Fibroblast of the aortic adventitia (primary cell): Measurements from ENCODE around the gene DNAJA3. TPM values are rescaled to one million over a fixed set of nuclear protein-coding genes. Genes with fewer than 3 reads are reported as not detected.
A peak's percentile ranks its signal among the peaks of the same experiment; 100 is the strongest.

Experiments used
- DNase-seq: peaks from one replicate; pipeline ENCODE4 v3.0.0-alpha.2; 2010; ENCODE audit warnings: low read depth
- H3K4me3 ChIP-seq: 2 replicates; pipeline ENCODE4 v1.5.1; 2011; ENCODE audit warnings: low read depth, mild to moderate bottlenecking, control low read depth, low read length, moderate library complexity
- total RNA-seq: library from RNA; depleted of rRNA; stranded (reverse); fragments of >200 nt; gene quantifications from 2 replicates; pipeline ENCODE4 v1.2.3, GENCODE V29; 2012; ENCODE audit warnings: low replicate concordance
- TF ChIP-seq, protein P1 (sequence below): IDR thresholded peaks from 2 replicates; pipeline ENCODE4 v1.5.1; 2011; ENCODE audit warnings: mild to moderate bottlenecking, low read length, control low read depth, inconsistent platforms; ENCODE audit not compliant: insufficient read depth

Gene DNAJA3
- total RNA-seq, 1 donor, result 44.0 TPM

DNA sequence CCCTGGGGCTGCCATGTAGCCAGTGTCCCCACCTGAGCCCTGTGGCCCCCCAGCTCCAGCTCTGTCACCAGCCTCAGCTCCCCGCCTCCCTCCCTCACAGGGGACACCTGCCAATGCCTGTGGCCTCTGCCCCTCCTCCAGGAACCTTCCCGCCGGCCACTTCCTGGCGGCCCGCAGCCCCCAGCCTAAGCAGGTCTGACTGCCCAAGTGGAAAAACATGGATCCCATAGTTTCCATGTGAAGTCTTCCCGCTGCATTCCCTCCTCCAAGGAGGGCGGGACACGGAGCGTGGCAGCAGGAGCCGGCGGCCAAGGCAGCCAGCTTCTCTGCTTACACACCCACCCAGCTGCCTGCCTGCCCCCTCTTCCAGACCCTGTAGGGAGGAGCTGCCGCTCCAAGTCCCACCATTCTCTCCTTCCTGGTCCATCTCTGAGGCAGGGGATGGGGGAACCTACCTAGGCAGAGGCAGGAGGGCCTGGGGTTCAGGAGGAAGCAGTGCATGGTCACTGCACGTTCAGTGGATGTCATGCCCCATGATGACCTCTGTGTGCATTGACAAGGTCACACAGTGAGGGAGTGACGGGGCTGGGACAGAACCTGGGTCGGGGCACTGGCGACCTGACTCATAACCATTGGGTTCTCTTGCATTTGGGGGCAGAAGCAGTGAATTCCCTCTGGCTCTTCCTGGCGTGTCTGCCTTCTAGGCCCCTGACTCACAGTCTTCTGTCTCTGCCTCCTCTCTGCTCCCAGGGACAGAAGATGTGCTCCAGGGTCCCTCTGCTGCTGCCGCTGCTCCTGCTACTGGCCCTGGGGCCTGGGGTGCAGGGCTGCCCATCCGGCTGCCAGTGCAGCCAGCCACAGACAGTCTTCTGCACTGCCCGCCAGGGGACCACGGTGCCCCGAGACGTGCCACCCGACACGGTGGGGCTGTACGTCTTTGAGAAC lies 45.3 kb upstream of the DNAJA3 start:
- TF ChIP-seq, protein P1, sequence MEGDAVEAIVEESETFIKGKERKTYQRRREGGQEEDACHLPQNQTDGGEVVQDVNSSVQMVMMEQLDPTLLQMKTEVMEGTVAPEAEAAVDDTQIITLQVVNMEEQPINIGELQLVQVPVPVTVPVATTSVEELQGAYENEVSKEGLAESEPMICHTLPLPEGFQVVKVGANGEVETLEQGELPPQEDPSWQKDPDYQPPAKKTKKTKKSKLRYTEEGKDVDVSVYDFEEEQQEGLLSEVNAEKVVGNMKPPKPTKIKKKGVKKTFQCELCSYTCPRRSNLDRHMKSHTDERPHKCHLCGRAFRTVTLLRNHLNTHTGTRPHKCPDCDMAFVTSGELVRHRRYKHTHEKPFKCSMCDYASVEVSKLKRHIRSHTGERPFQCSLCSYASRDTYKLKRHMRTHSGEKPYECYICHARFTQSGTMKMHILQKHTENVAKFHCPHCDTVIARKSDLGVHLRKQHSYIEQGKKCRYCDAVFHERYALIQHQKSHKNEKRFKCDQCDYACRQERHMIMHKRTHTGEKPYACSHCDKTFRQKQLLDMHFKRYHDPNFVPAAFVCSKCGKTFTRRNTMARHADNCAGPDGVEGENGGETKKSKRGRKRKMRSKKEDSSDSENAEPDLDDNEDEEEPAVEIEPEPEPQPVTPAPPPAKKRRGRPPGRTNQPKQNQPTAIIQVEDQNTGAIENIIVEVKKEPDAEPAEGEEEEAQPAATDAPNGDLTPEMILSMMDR, result no peak
- no peak overlapping the region for H3K4me3 ChIP-seq
- DNase-seq, result peak; percentile 38

DNA sequence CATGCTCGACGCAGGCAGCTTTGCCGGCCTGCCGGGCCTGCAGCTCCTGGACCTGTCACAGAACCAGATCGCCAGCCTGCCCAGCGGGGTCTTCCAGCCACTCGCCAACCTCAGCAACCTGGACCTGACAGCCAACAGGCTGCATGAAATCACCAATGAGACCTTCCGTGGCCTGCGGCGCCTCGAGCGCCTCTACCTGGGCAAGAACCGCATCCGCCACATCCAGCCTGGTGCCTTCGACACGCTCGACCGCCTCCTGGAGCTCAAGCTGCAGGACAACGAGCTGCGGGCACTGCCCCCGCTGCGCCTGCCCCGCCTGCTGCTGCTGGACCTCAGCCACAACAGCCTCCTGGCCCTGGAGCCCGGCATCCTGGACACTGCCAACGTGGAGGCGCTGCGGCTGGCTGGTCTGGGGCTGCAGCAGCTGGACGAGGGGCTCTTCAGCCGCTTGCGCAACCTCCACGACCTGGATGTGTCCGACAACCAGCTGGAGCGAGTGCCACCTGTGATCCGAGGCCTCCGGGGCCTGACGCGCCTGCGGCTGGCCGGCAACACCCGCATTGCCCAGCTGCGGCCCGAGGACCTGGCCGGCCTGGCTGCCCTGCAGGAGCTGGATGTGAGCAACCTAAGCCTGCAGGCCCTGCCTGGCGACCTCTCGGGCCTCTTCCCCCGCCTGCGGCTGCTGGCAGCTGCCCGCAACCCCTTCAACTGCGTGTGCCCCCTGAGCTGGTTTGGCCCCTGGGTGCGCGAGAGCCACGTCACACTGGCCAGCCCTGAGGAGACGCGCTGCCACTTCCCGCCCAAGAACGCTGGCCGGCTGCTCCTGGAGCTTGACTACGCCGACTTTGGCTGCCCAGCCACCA lies 44.4 kb upstream of the DNAJA3 start:
- TF ChIP-seq, protein P1, result no peak
- DNase-seq, result no peak
- H3K4me3 ChIP-seq, result no peak overlapping the region

DNA sequence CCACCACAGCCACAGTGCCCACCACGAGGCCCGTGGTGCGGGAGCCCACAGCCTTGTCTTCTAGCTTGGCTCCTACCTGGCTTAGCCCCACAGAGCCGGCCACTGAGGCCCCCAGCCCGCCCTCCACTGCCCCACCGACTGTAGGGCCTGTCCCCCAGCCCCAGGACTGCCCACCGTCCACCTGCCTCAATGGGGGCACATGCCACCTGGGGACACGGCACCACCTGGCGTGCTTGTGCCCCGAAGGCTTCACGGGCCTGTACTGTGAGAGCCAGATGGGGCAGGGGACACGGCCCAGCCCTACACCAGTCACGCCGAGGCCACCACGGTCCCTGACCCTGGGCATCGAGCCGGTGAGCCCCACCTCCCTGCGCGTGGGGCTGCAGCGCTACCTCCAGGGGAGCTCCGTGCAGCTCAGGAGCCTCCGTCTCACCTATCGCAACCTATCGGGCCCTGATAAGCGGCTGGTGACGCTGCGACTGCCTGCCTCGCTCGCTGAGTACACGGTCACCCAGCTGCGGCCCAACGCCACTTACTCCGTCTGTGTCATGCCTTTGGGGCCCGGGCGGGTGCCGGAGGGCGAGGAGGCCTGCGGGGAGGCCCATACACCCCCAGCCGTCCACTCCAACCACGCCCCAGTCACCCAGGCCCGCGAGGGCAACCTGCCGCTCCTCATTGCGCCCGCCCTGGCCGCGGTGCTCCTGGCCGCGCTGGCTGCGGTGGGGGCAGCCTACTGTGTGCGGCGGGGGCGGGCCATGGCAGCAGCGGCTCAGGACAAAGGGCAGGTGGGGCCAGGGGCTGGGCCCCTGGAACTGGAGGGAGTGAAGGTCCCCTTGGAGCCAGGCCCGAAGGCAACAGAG lies 43.5 kb upstream of the DNAJA3 start:
- DNase-seq, result no peak
- H3K4me3 ChIP-seq, result no peak overlapping the region
- TF ChIP-seq, protein P1, result no peak

DNA sequence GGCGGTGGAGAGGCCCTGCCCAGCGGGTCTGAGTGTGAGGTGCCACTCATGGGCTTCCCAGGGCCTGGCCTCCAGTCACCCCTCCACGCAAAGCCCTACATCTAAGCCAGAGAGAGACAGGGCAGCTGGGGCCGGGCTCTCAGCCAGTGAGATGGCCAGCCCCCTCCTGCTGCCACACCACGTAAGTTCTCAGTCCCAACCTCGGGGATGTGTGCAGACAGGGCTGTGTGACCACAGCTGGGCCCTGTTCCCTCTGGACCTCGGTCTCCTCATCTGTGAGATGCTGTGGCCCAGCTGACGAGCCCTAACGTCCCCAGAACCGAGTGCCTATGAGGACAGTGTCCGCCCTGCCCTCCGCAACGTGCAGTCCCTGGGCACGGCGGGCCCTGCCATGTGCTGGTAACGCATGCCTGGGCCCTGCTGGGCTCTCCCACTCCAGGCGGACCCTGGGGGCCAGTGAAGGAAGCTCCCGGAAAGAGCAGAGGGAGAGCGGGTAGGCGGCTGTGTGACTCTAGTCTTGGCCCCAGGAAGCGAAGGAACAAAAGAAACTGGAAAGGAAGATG lies 42.8 kb upstream of the DNAJA3 start:
- no peak overlapping the region for H3K4me3 ChIP-seq
- TF ChIP-seq, protein P1, result no peak
- DNase-seq, result no peak

DNA sequence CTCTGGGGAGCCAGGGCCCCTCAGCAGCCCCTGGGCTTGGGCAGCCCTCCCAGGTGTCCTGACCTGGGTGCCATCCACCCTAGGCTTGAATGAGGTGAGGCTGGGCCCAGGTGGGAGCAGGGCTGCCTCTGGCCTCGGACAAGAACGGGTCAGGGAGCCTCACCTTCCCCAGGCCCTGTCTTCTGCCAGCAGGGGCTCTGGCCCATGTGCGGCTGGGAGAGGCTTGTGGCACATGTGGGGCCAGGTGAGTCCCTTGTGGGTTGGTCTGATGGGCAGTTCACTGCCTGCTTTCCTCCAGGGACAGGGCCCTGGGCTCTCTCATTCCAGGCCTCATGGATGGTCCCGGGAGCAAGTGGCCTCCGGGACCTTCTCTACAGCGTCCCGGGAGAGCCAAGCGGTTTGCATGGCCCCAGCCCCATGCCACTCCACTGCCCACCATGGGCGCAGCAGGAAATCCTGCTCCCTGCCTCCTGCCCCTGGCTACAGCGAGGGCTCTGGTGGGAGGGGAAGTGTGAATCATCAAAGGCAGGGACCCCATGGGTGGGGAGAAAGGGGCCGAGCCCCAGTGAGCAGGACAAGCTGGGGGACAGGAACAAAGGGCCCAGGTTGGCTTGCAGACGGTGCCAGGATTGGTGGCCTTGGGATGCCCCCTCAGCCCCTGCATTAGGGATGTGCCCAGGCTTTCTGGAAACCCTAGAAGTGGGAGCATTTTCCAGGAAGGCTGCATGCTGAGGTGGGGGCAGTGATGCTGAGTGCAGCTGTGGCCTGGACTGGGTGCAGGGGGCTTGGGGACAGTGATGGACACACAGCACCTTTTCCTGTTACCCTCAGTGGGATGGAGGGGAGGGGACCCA lies 41.9 kb upstream of the DNAJA3 start:
- no peak for DNase-seq
- TF ChIP-seq, protein P1, result no peak

More for the DNA sequence above, 41.9 kb upstream of the DNAJA3 start:
- H3K4me3 ChIP-seq, result no peak overlapping the region
